GM12878 (cell line): Measurements from ENCODE around the gene AP1M1.

Experiments used
- CBFB ChIP-seq: IDR thresholded peaks from 2 replicates; pipeline ENCODE4 v1.6.1; 2016; ENCODE audit warnings: antibody characterized with exemption, low read depth
- CHD2 ChIP-seq: IDR thresholded peaks from 2 replicates; pipeline ENCODE4 v1.6.1; 2011; ENCODE audit warnings: low read depth, low read length, improper control_type of control experiment, borderline replicate concordance
- CREM ChIP-seq: IDR thresholded peaks from 2 replicates; pipeline ENCODE4 v1.6.1; 2014; ENCODE audit warnings: antibody characterized with exemption, low read depth
- CTCF ChIP-seq, 3 experiments: IDR thresholded peaks in 2 of 3; conservative IDR thresholded peaks in 1 of 3; 2 replicates each; pipeline ENCODE4 v1.5.1; 2011; ENCODE audit warnings: low read depth in 3 of 3, low read length in 3 of 3, mild to moderate bottlenecking in 3 of 3, control low read depth in 2 of 3, moderate library complexity in 2 of 3, inconsistent platforms in 1 of 3, mixed read lengths in 1 of 3; ENCODE audit not compliant: control insufficient read depth in 2 of 3, insufficient read depth in 1 of 3; ENCODE audit errors: extremely low read depth in 1 of 3
- EZH2 ChIP-seq: IDR thresholded peaks from 2 replicates; pipeline ENCODE4 v1.6.1; 2012; ENCODE audit warnings: low read depth, mild to moderate bottlenecking, control low read depth, inconsistent platforms, low read length, borderline replicate concordance; ENCODE audit not compliant: control insufficient read depth
- HCFC1 ChIP-seq: fragments of 150-350 bp; IDR thresholded peaks from 2 replicates; pipeline ENCODE4 v1.6.1; 2014; ENCODE audit warnings: low read length
- HDAC2 ChIP-seq: fragments of 200-600 bp; sonication (generic); IDR thresholded peaks from 2 replicates; pipeline ENCODE4 v1.6.1; 2017
- HDAC6 ChIP-seq: fragments of 200-600 bp; sonication (generic); IDR thresholded peaks from one replicate; pipeline ENCODE4 v1.8.0; 2017; ENCODE audit warnings: antibody characterized with exemption; ENCODE audit not compliant: unreplicated experiment
- JUNB ChIP-seq: IDR thresholded peaks from 2 replicates; pipeline ENCODE4 v1.6.1; 2016; ENCODE audit warnings: antibody characterized with exemption, mild to moderate bottlenecking
- NFIC ChIP-seq: IDR thresholded peaks from 2 replicates; pipeline ENCODE4 v1.6.1; 2012; ENCODE audit warnings: low read depth, mild to moderate bottlenecking, inconsistent platforms, low read length, moderate library complexity
- POLR2AphosphoS5 ChIP-seq: IDR thresholded peaks from 2 replicates; pipeline ENCODE4 v1.6.1; 2011; ENCODE audit warnings: mild to moderate bottlenecking, low read length, inconsistent platforms
- RAD21 ChIP-seq: IDR thresholded peaks from 2 replicates; pipeline ENCODE4 v1.6.1; 2011; ENCODE audit warnings: mild to moderate bottlenecking, low read depth, low read length, moderate library complexity; ENCODE audit not compliant: insufficient read depth
- REST ChIP-seq: IDR thresholded peaks from 2 replicates; pipeline ENCODE4 v1.6.1; 2012; ENCODE audit warnings: mild to moderate bottlenecking, low read depth, low read length
- TARDBP ChIP-seq: IDR thresholded peaks from 2 replicates; pipeline ENCODE4 v1.6.1; 2016; ENCODE audit warnings: borderline replicate concordance

GRCh38 chr19:16295057-16295456 is 97.3 kb downstream of the AP1M1 start:
- TF ChIP-seq RAD21 (no peak), CTCF (IDR thresholded peaks at IDR 0.05 in 2 of 3, conservative IDR thresholded peaks at IDR 0.05 in 1 of 3; ENCODE audit: control insufficient read depth in 2 of 3, extremely low read depth in 1 of 3, insufficient read depth in 1 of 3, low read depth in 3 of 3, low read length in 3 of 3) (no peak), REST (no peak), CBFB (no peak), POLR2AphosphoS5 (no peak), EZH2 (no peak), CHD2 (no peak), CREM (no peak), NFIC (no peak), HDAC6 (no peak), HDAC2 (no peak), TARDBP (no peak), JUNB (no peak), HCFC1 (no peak)
